Omental fat pad (tissue), 4 donors: ENCODE data around the gene OR4A15. TPM values are rescaled to one million over a fixed set of nuclear protein-coding genes. Genes with fewer than 3 reads are reported as not detected.

Experiments used
- small RNA-seq: library from RNA; depleted of rRNA; stranded (forward); fragments of <200 nt; gene quantifications from one replicate; pipeline ENCODE3, GENCODE V24; 2016
- total RNA-seq, 4 donors: library from RNA; depleted of rRNA; stranded (reverse); fragments of >200 nt; gene quantifications; one replicate each; pipeline ENCODE4 v1.1.0, GENCODE V29; 2016

The OR4A15 gene
- total RNA-seq, 4 donors from 2014 or later = not detected

Small RNA genes lying within 50 kb of the gene (small RNA-seq; reads per million reads assigned to genes)
- gene OR4X7P = not detected

Other genes starting within 250 kb of the OR4A15 start
- gene TRIM48, start 105.8 kb upstream of the OR4A15 start, total RNA-seq = not detected
- gene OR4A16, start 24.8 kb upstream of the OR4A15 start, total RNA-seq = not detected
- not detected for gene OR4C15, start 186.5 kb downstream of the OR4A15 start, total RNA-seq
- gene OR4C16, start 204.2 kb downstream of the OR4A15 start, total RNA-seq = not detected
- not detected for gene OR4C11, start 239.7 kb downstream of the OR4A15 start, total RNA-seq